Gastroesophageal sphincter (tissue), 3 donors: ENCODE measurements around the gene TRAF6.

Experiments used
- CTCF ChIP-seq, 4 experiments: fragments of 200-600 bp in 2 of 4; fragments of 450-650 bp in 2 of 4; sonication (generic) in 1 of 4; IDR thresholded peaks; one replicate each; pipeline ENCODE4 v1.5.1; 2017 to 2019; ENCODE audit warnings: antibody characterized with exemption in 4 of 4, mild to moderate bottlenecking in 2 of 4, moderate library complexity in 2 of 4
- POLR2A ChIP-seq, 2 donors: fragments of 450-650 bp; IDR thresholded peaks; one replicate each; pipeline ENCODE4 v1.6.1; 2017; ENCODE audit warnings: antibody characterized with exemption in 2 of 2, mild to moderate bottlenecking in 2 of 2, moderate library complexity in 1 of 2
- POLR2AphosphoS5 ChIP-seq: sonication (generic); formaldehyde crosslinking; IDR thresholded peaks from one replicate; pipeline ENCODE4 v1.6.1; 2017; ENCODE audit warnings: antibody characterized with exemption

- TF ChIP-seq CTCF (IDR thresholded peaks at IDR 0.05) (no peak), POLR2A (IDR thresholded peaks at IDR 0.05) (no peak), POLR2AphosphoS5 (no peak)
These were observed 852 bp downstream of the TRAF6 start for GRCh38 chr11:36509201-36509639.
